OCI-LY7 (cell line): ENCODE results near the gene RNASEH2C. TPM values are rescaled to one million over a fixed set of nuclear protein-coding genes. Genes with fewer than 3 reads are reported as not detected.
"Not testable (repeated sequence)": the region's sequence is repeated elsewhere in the genome, so short reads cannot be mapped to it uniquely, and the experiment has no call there.

Source experiments
- BruUV-seq: library from RNA; stranded (reverse); fragments of 400-500 nt; replicated peaks from 2 replicates; lab custom pipeline; 2021; lab: Mats Ljungman, UMichigan
- CTCF ChIA-PET: fragments of 300-600 bp; sonication (Branson Sonifier 250); formaldehyde crosslinking; loops from one replicate; lab custom pipeline; 2022; ENCODE audit warnings: antibody characterized with exemption; ENCODE audit not compliant: unreplicated experiment; lab: Charles Lee
- POLR2A ChIA-PET: fragments of 300-600 bp; sonication (Branson Sonifier 250); formaldehyde crosslinking; loops from one replicate; lab custom pipeline; 2022; ENCODE audit warnings: antibody characterized with exemption; lab: Charles Lee
- DNase-seq: peaks from one replicate; pipeline ENCODE4 v3.0.0-alpha.2; 2015; ENCODE audit warnings: low spot score
- H2AFZ ChIP-seq: fragments of 200-600 bp; sonication (generic), shearing (Covaris generic); 2 replicates; pipeline ENCODE4 v1.6.1; 2014; ENCODE audit warnings: mild to moderate bottlenecking, antibody characterized with exemption, low read length, moderate library complexity
- H3K27ac ChIP-seq: fragments of 200-600 bp; sonication (generic); 2 replicates; pipeline ENCODE4 v1.5.1; 2014; ENCODE audit warnings: mixed run types, low read depth, mild to moderate bottlenecking, moderate library complexity, low read length, inconsistent platforms; ENCODE audit not compliant: poor library complexity, severe bottlenecking
- H3K36me3 ChIP-seq: fragments of 200-600 bp; sonication (generic); 2 replicates; pipeline ENCODE4 v1.6.1; 2014; ENCODE audit warnings: mild to moderate bottlenecking, antibody characterized with exemption, low read length, moderate library complexity, mixed read lengths; ENCODE audit not compliant: insufficient read depth
- H3K4me1 ChIP-seq: fragments of 200-600 bp; sonication (generic); 2 replicates; pipeline ENCODE4 v1.5.1; 2014; ENCODE audit warnings: mild to moderate bottlenecking, low read length; ENCODE audit not compliant: insufficient read depth, poor library complexity, severe bottlenecking
- H3K4me2 ChIP-seq: fragments of 200-600 bp; sonication (generic); 2 replicates; pipeline ENCODE4 v1.6.1; 2014; ENCODE audit warnings: mild to moderate bottlenecking, low read length
- H3K4me3 ChIP-seq: fragments of 200-600 bp; sonication (generic); 2 replicates; pipeline ENCODE4 v1.5.1; 2014; ENCODE audit warnings: mild to moderate bottlenecking, low read depth, low read length; ENCODE audit not compliant: poor library complexity, severe bottlenecking
- H3K79me2 ChIP-seq: fragments of 200-600 bp; sonication (generic); 2 replicates; pipeline ENCODE4 v1.6.1; 2016; ENCODE audit warnings: low read depth, mild to moderate bottlenecking, low read length, moderate library complexity, mixed read lengths; ENCODE audit not compliant: insufficient read depth
- H3K9me2 ChIP-seq: fragments of 200-600 bp; sonication (generic); 2 replicates; pipeline ENCODE4 v1.6.1; 2016; ENCODE audit warnings: mild to moderate bottlenecking, low read length, mixed read lengths; ENCODE audit not compliant: insufficient read depth
- H3K9me3 ChIP-seq: fragments of 200-600 bp; sonication (generic); 2 replicates; pipeline ENCODE4 v1.6.1; 2014; ENCODE audit warnings: mild to moderate bottlenecking, mixed run types, low read length, mixed read lengths
- H4K20me1 ChIP-seq: fragments of 200-600 bp; sonication (generic); 2 replicates; pipeline ENCODE4 v1.6.1; 2014; ENCODE audit warnings: mild to moderate bottlenecking, antibody characterized with exemption, low read length, moderate library complexity, mixed read lengths; ENCODE audit not compliant: insufficient read depth
- CTCF ChIP-seq: fragments of 200-600 bp; sonication (generic); conservative IDR thresholded peaks from 2 replicates; pipeline ENCODE4 v1.5.1; 2014; ENCODE audit warnings: mild to moderate bottlenecking, antibody characterized with exemption, low read length, moderate library complexity, mixed read lengths
- EZH2phosphoT487 ChIP-seq: fragments of 200-600 bp; sonication (generic); IDR thresholded peaks from 2 replicates; pipeline ENCODE4 v1.6.1; 2018; ENCODE audit warnings: low read depth, borderline replicate concordance, mild to moderate bottlenecking, mixed run types, antibody characterized with exemption, low read length, moderate library complexity, mixed read lengths
- intact Hi-C: fragments of 100-400 bp; cut with micrococcal nuclease; formaldehyde crosslinking; loops from one replicate; pipeline ENCODE4 v1.10.0; 2022; ENCODE audit not compliant: unreplicated experiment
- total RNA-seq, 2 experiments: library from RNA; depleted of rRNA in 1 of 2; stranded (reverse); fragments of >200 nt in 1 of 2; shearing (Covaris generic) in 1 of 2; gene quantifications; 2 replicates each; pipeline ENCODE4 v1.2.3, GENCODE V29; 2014 to 2022

Gene RNASEH2C
- total RNA-seq, 2 experiments from 2014 or later, result 92.7 to 100 TPM

GRCh38 chr11:65736810-65737209 lies 16.2 kb upstream of the RNASEH2C start:
- TF ChIP-seq CTCF (no peak), EZH2phosphoT487 (no peak)
- H3K4me3 ChIP-seq, result no peak overlapping the region
- ChIA-PET CTCF (no interaction called here), POLR2A (interaction anchor here (0.6 kb wide), 1 partner anchor 46 kb away, joined by 3 read pairs; no protein-coding TSS in a partner anchor)
- no peaks in the 10 kb centered on the region for H3K36me3 ChIP-seq
- H2AFZ ChIP-seq, result no peak overlapping the region
- H3K4me2 ChIP-seq, result no peak overlapping the region
- H3K79me2 ChIP-seq, result no peaks in the 10 kb centered on the region
- DNase-seq, result no peak
- H3K27ac ChIP-seq, result no peak overlapping the region
- H3K4me1 ChIP-seq, result no peaks in the 10 kb centered on the region
- H3K9me2 ChIP-seq, result no peaks in the 10 kb centered on the region
- intact Hi-C loops, result no loop called here
- no TSS peak for BruUV-seq
- peaks cover 25% of the 10 kb centered on the region for H3K9me3 ChIP-seq
- H4K20me1 ChIP-seq, result no peaks in the 10 kb centered on the region

- H3K4me3 ChIP-seq, H4K20me1 ChIP-seq, H3K9me2 ChIP-seq, DNase-seq, intact Hi-C loops, H3K4me2 ChIP-seq, H3K79me2 ChIP-seq, H3K36me3 ChIP-seq, BruUV-seq, H3K4me1 ChIP-seq, H3K27ac ChIP-seq, H2AFZ ChIP-seq, CTCF ChIA-PET: not testable (repeated sequence)
- peaks cover 25% of the 10 kb centered on the region for H3K9me3 ChIP-seq
- POLR2A ChIA-PET, result interaction anchor here (0.7 kb wide), 1 partner anchor 30 kb away, joined by 3 read pairs; no protein-coding TSS in a partner anchor
Observed at GRCh38 chr11:65735111-65735510, 14.5 kb upstream of the RNASEH2C start.

DNA sequence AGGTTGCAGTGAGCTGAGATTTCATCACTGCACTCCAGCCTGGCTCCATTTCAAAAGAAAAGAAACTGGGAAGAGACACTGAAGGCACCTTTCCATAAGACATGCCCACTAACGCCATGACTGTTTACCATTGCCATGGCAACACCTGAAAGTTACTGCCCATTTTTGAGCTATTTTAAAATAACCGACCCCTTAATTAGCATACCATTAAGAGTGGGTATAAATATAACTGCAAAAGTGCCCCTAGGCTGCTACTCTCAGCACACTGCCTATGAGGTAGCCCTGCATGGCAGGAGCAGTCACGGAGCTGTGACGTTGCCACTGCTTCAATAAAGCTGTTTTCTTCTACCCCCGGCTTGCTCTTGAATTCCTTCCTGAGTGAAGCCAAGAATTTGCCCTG lies 9.9 kb upstream of the RNASEH2C start:
- POLR2A ChIA-PET, result no interaction called here
- Histone ChIP-seq H3K4me1 (no peaks in the 10 kb centered on the region), H3K79me2 (no peaks in the 10 kb centered on the region), H3K9me2 (no peaks in the 10 kb centered on the region), H3K9me3 (no peaks in the 10 kb centered on the region), H3K4me2 (no peak overlapping the region), H3K36me3 (no peaks in the 10 kb centered on the region), H3K27ac (no peak overlapping the region), H2AFZ (no peak overlapping the region), H3K4me3 (no peak overlapping the region), H4K20me1 (no peaks in the 10 kb centered on the region)
- CTCF ChIA-PET, result no interaction called here
- intact Hi-C loops, result no loop called here
- no TSS peak for BruUV-seq
- no peak for DNase-seq
- TF ChIP-seq EZH2phosphoT487 (no peak), CTCF (no peak)
